SK-N-SH treated with all-trans-retinoic acid at 6 μM for 48 hours (cell line): ENCODE results near the gene CXCR5.

Experiments used
- GLIS3 ChIP-seq: fragments of 250-450 bp; sonication (Bioruptor Pico); IDR thresholded peaks from 2 replicates; pipeline ENCODE4 v1.5.0; 2020; ENCODE audit warnings: mild to moderate bottlenecking, moderate library complexity
- ZFP3 ChIP-seq: fragments of 250-450 bp; sonication (Bioruptor Pico); IDR thresholded peaks from 2 replicates; pipeline ENCODE4 v1.5.0; 2020; ENCODE audit warnings: mild to moderate bottlenecking, moderate library complexity
- TF ChIP-seq, protein P1 (sequence below): fragments of 250-450 bp; sonication (Bioruptor Pico); IDR thresholded peaks from 2 replicates; pipeline ENCODE4 v1.8.0; 2021; ENCODE audit warnings: low read depth, mild to moderate bottlenecking, moderate library complexity, borderline replicate concordance

- TF ChIP-seq GLIS3 (CRISPR knock-in tag) (no peak), ZFP3 (peak; percentile 38; the same call in 1 of the 2 replicates)
- TF ChIP-seq, protein P1, sequence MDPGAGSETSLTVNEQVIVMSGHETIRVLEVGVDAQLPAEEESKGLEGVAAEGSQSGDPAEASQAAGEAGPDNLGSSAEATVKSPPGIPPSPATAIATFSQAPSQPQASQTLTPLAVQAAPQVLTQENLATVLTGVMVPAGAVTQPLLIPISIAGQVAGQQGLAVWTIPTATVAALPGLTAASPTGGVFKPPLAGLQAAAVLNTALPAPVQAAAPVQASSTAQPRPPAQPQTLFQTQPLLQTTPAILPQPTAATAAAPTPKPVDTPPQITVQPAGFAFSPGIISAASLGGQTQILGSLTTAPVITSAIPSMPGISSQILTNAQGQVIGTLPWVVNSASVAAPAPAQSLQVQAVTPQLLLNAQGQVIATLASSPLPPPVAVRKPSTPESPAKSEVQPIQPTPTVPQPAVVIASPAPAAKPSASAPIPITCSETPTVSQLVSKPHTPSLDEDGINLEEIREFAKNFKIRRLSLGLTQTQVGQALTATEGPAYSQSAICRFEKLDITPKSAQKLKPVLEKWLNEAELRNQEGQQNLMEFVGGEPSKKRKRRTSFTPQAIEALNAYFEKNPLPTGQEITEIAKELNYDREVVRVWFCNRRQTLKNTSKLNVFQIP (CRISPR knock-in tag) = no peak
Observed at GRCh38 chr11:118918128-118918685, 34.5 kb downstream of the CXCR5 start.
